HEK293T (cell line): ENCODE data around the gene AOAH.

Source experiments
- BHLHE40 ChIP-seq: fragments of 450-650 bp; IDR thresholded peaks from 2 replicates; pipeline ENCODE4 v1.6.1; 2016; ENCODE audit warnings: mild to moderate bottlenecking, moderate library complexity, borderline replicate concordance
- ELF4 ChIP-seq: fragments of 450-650 bp; IDR thresholded peaks from 2 replicates; pipeline ENCODE4 v1.6.1; 2017; ENCODE audit warnings: antibody characterized with exemption
- FOXA1 ChIP-seq: fragments of 450-650 bp; IDR thresholded peaks from 2 replicates; pipeline ENCODE4 v1.6.1; 2016; ENCODE audit warnings: mild to moderate bottlenecking
- FOXK2 ChIP-seq: fragments of 450-650 bp; IDR thresholded peaks from 2 replicates; pipeline ENCODE4 v1.6.1; 2016; ENCODE audit warnings: mild to moderate bottlenecking
- FOXM1 ChIP-seq: fragments of 450-650 bp; IDR thresholded peaks from 2 replicates; pipeline ENCODE4 v1.6.1; 2017; ENCODE audit warnings: mild to moderate bottlenecking, borderline replicate concordance
- LEF1 ChIP-seq: fragments of 450-650 bp; IDR thresholded peaks from 2 replicates; pipeline ENCODE4 v1.6.1; 2017; ENCODE audit warnings: mild to moderate bottlenecking, borderline replicate concordance
- SUZ12 ChIP-seq: fragments of 450-650 bp; IDR thresholded peaks from 2 replicates; pipeline ENCODE4 v1.6.1; 2016; ENCODE audit warnings: mild to moderate bottlenecking
- TARDBP ChIP-seq: fragments of 450-650 bp; IDR thresholded peaks from 2 replicates; pipeline ENCODE4 v1.6.1; 2016
- ZNF384 ChIP-seq: fragments of 450-650 bp; IDR thresholded peaks from 2 replicates; pipeline ENCODE4 v1.6.1; 2016

DNA sequence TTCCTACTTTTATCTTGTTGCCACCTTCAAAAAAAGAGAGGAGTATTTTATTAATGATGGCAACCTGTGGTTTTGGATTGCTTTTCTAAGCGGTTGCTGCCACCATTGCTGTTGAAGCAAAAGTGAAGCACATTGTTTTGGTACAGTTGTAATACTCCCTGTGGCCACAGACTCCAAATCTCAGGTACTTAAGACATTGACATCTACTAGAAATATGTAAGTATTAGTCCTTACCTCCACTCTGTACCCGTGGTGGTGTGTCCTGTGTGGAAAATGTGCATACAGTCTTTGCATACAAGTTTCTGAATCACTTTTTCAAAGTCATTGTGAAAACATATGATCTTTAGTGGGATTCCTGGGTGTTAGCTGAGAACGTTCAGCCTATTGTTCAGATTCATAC lies 248.9 kb downstream of the AOAH start:
- TF ChIP-seq BHLHE40 (no peak), FOXA1 (no peak), LEF1 (no peak), ZNF384 (no peak), SUZ12 (no peak), TARDBP (no peak), FOXK2 (no peak), ELF4 (no peak), FOXM1 (no peak)
